ENCODE measurements around the gene ZBTB16.

Gene ZBTB16

GRCh38 chr11:114068327-114068726 lies 8.8 kb downstream of the ZBTB16 start:
- no peak for DNase-seq

GRCh38 chr11:114070464-114071139 lies 11.1 kb downstream of the ZBTB16 start:
- DNase-seq, result no peak

- DNase-seq, result no peak
These were observed 13.7 kb downstream of the ZBTB16 start for GRCh38 chr11:114073007-114073827.

- DNase-seq, result no peak
These were observed 14.4 kb downstream of the ZBTB16 start for GRCh38 chr11:114073828-114074381.

GRCh38 chr11:114074546-114075343 lies 15.2 kb downstream of the ZBTB16 start:
- DNase-seq, result peak; percentile 26

GRCh38 chr11:114075344-114075610 lies 15.8 kb downstream of the ZBTB16 start:
- no peak for DNase-seq

GRCh38 chr11:114075891-114076441 lies 16.5 kb downstream of the ZBTB16 start:
- DNase-seq, result no peak

GRCh38 chr11:114076921-114077331 lies 17.4 kb downstream of the ZBTB16 start:
- no peak for DNase-seq

GRCh38 chr11:114077482-114078305 lies 18.2 kb downstream of the ZBTB16 start:
- no peak for DNase-seq

- no peak for DNase-seq
These were observed 18.9 kb downstream of the ZBTB16 start for GRCh38 chr11:114078423-114078822.

- no peak for DNase-seq
These were observed 20.1 kb downstream of the ZBTB16 start for GRCh38 chr11:114079511-114080065.

- peak; percentile 90 for DNase-seq
These were observed 20.7 kb downstream of the ZBTB16 start for GRCh38 chr11:114080219-114080618.

GRCh38 chr11:114080769-114081168 lies 21.3 kb downstream of the ZBTB16 start:
- DNase-seq, result no peak

- peak; percentile 73 for DNase-seq
These were observed 22.3 kb downstream of the ZBTB16 start for GRCh38 chr11:114081641-114082414.

GRCh38 chr11:114082415-114082748 lies 22.9 kb downstream of the ZBTB16 start:
- no peak for DNase-seq

- peak; percentile 96 for DNase-seq
These were observed 23.3 kb downstream of the ZBTB16 start for GRCh38 chr11:114082767-114083181.

GRCh38 chr11:114083391-114084252 lies 24.1 kb downstream of the ZBTB16 start:
- peak; percentile 68 for DNase-seq

GRCh38 chr11:114084414-114084813 lies 24.9 kb downstream of the ZBTB16 start:
- no peak for DNase-seq

GRCh38 chr11:114085965-114086793 lies 26.7 kb downstream of the ZBTB16 start:
- DNase-seq, result no peak

Data from MV-4-11 (cell line).